ENCODE measurements around the gene OR2AJ1. TPM values are rescaled to one million over a fixed set of nuclear protein-coding genes. Genes with fewer than 3 reads are reported as not detected.

Gene OR2AJ1
- total RNA-seq, 2 experiments from 2014 or later: not detected

DNA sequence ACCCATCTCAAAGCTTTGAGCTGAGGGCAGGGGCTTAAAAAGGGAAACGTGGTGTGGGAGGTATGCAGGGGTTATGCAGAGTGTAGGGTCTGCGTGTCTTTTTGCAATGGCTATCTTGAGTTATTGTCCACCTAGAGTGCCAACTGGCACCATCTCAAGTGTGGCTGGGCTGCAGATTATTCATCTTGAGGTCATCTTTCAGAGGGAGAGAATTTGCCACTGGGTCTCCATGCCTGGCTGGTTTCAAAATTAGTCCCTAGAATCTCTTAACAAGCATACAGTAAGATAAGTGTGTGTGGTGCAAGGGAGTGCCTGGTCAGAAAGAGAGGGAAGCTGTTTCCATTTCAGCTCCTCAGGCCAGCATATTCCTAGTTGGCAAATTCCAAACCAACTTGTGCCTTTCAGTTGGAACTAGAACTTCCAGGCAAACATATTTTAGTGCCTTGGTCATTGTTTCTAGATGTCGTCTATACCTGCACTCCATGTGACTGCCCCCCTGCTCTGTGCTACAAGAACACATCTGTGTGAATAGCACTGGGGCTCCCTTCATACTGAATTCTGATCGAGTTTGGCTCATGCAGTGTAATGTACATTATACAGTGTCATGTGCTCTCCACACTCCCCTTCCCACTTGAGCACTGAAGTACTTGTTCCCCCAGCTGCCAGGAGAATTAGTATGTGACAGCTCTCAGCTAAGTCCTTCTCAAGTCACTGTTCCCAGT, 9.6 kb upstream of the OR2AJ1 start:
- no peak overlapping the region for H3K27ac ChIP-seq (ENCODE audit: low read depth, low read length, poor library complexity, severe bottlenecking)
- no peaks in the 10 kb centered on the region for H3K79me2 ChIP-seq (ENCODE audit: insufficient read depth, low read depth, low read length)
- H3K4me2 ChIP-seq (ENCODE audit: low read length): no peak overlapping the region
- BruUV-seq (replicated peaks): no TSS peak
- H3K4me3 ChIP-seq (ENCODE audit: low read depth, low read length, poor library complexity, severe bottlenecking): no peak overlapping the region
- H3K36me3 ChIP-seq (ENCODE audit: insufficient read depth, low read length): no peaks in the 10 kb centered on the region
- no peaks in the 10 kb centered on the region for H3K9me3 ChIP-seq (ENCODE audit: low read length)
- no peaks in the 10 kb centered on the region for H4K20me1 ChIP-seq (ENCODE audit: insufficient read depth, low read length)
- H2AFZ ChIP-seq (ENCODE audit: low read length): no peak overlapping the region
- TF ChIP-seq, protein P1, sequence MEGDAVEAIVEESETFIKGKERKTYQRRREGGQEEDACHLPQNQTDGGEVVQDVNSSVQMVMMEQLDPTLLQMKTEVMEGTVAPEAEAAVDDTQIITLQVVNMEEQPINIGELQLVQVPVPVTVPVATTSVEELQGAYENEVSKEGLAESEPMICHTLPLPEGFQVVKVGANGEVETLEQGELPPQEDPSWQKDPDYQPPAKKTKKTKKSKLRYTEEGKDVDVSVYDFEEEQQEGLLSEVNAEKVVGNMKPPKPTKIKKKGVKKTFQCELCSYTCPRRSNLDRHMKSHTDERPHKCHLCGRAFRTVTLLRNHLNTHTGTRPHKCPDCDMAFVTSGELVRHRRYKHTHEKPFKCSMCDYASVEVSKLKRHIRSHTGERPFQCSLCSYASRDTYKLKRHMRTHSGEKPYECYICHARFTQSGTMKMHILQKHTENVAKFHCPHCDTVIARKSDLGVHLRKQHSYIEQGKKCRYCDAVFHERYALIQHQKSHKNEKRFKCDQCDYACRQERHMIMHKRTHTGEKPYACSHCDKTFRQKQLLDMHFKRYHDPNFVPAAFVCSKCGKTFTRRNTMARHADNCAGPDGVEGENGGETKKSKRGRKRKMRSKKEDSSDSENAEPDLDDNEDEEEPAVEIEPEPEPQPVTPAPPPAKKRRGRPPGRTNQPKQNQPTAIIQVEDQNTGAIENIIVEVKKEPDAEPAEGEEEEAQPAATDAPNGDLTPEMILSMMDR (conservative IDR thresholded peaks at IDR 0.05; ENCODE audit: low read length): no peak
- no peak for TF ChIP-seq EZH2phosphoT487 (IDR thresholded peaks at IDR 0.05; ENCODE audit: borderline replicate concordance, low read depth, low read length)
- POLR2A ChIA-PET: no interaction called here
- DNase-seq (ENCODE audit: low spot score): no peak
- H3K9me2 ChIP-seq (ENCODE audit: insufficient read depth, low read length): no peaks in the 10 kb centered on the region
- intact Hi-C loops (cut with micrococcal nuclease; ENCODE audit: unreplicated experiment): no loop called here
- H3K4me1 ChIP-seq (ENCODE audit: insufficient read depth, low read length, poor library complexity, severe bottlenecking): no peaks in the 10 kb centered on the region
- CTCF ChIA-PET (ENCODE audit: unreplicated experiment): no interaction called here

DNA sequence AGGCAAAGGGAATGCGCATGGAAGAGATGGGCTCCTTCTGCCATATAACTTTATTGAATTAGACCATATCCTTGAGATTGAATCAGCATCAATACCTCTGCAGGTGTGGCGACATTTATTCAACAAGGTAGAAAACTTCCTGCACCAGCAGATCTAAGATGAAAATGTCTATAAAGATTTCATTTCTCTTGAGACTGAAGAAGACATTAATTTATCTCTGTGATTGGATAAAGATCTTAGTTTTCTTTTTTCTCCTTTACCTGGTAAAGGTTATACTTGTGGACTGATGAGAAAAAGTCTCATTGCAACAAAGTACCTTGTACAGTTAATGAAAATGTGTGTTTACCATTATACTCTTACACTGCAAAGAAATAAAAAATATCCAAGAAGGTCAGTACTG, 4.7 kb upstream of the OR2AJ1 start, which contains the start of gene OR2T8:
Gene OR2T8 (plus strand): TSS at position 301 of the 400 bp plus-strand sequence. CDS start 766 bp downstream, outside the sequence.
- no peak within 1 kb of the TSS for H3K27ac ChIP-seq (ENCODE audit: low read depth, low read length, poor library complexity, severe bottlenecking)
- no peak within 1 kb of the TSS for H3K4me2 ChIP-seq (ENCODE audit: low read length)
- DNase-seq (ENCODE audit: low spot score): no peak
- POLR2A ChIA-PET: no interaction called here
- no TSS peak for BruUV-seq (replicated peaks)
- H3K36me3 ChIP-seq (ENCODE audit: insufficient read depth, low read length): no peaks in the 10 kb centered on the region
- no peak within 1 kb of the TSS for H2AFZ ChIP-seq (ENCODE audit: low read length)
- H3K9me2 ChIP-seq (ENCODE audit: insufficient read depth, low read length): no peaks in the 10 kb centered on the region
- no peaks in the 10 kb centered on the region for H3K79me2 ChIP-seq (ENCODE audit: insufficient read depth, low read depth, low read length)
- CTCF ChIA-PET (ENCODE audit: unreplicated experiment): no interaction called here
- no peaks in the 10 kb centered on the region for H3K4me1 ChIP-seq (ENCODE audit: insufficient read depth, low read length, poor library complexity, severe bottlenecking)
- H4K20me1 ChIP-seq (ENCODE audit: insufficient read depth, low read length): no peaks in the 10 kb centered on the region
- no peak within 1 kb of the TSS for H3K4me3 ChIP-seq (ENCODE audit: low read depth, low read length, poor library complexity, severe bottlenecking)
- TF ChIP-seq EZH2phosphoT487 (IDR thresholded peaks at IDR 0.05; ENCODE audit: borderline replicate concordance, low read depth, low read length): no peak
- TF ChIP-seq, protein P1 (conservative IDR thresholded peaks at IDR 0.05; ENCODE audit: low read length): no peak
- intact Hi-C loops (cut with micrococcal nuclease; ENCODE audit: unreplicated experiment): no loop called here
- no peaks in the 10 kb centered on the region for H3K9me3 ChIP-seq (ENCODE audit: low read length)

DNA sequence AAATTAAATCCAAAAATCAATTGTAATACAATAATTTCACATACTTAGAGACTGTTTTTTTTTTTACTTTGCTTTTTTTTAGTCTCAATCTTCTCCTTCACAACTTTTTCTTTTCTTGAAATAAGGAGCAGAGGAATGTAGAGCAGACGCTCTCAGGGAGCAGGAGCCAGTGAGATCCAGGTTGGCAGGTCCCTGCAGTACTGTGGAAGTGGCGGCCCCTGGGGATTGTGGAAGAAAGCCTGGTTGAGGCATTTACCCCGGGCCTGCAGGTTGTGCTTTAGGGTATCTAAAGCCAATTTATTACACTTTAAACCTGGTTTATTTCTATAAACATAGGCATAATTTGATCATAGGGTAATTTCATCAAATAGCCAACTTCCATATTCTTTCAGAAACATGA, 748 bp upstream of the OR2AJ1 start:
- no peak for DNase-seq (ENCODE audit: low spot score)
- Histone ChIP-seq H3K4me2 (ENCODE audit: low read length) (no peak overlapping the region), H3K79me2 (ENCODE audit: insufficient read depth, low read depth, low read length) (no peaks in the 10 kb centered on the region), H3K36me3 (ENCODE audit: insufficient read depth, low read length) (no peaks in the 10 kb centered on the region), H3K4me3 (ENCODE audit: low read depth, low read length, poor library complexity, severe bottlenecking) (no peak overlapping the region), H3K4me1 (ENCODE audit: insufficient read depth, low read length, poor library complexity, severe bottlenecking) (no peaks in the 10 kb centered on the region), H3K9me2 (ENCODE audit: insufficient read depth, low read length) (no peaks in the 10 kb centered on the region), H3K27ac (ENCODE audit: low read depth, low read length, poor library complexity, severe bottlenecking) (no peak overlapping the region), H4K20me1 (ENCODE audit: insufficient read depth, low read length) (no peaks in the 10 kb centered on the region), H2AFZ (ENCODE audit: low read length) (no peak overlapping the region), H3K9me3 (ENCODE audit: low read length) (no peaks in the 10 kb centered on the region)
- CTCF ChIA-PET (ENCODE audit: unreplicated experiment): no interaction called here
- no TSS peak for BruUV-seq (replicated peaks)
- POLR2A ChIA-PET: no interaction called here
- intact Hi-C loops (cut with micrococcal nuclease; ENCODE audit: unreplicated experiment): no loop called here
- no peak for TF ChIP-seq EZH2phosphoT487 (IDR thresholded peaks at IDR 0.05; ENCODE audit: borderline replicate concordance, low read depth, low read length)
- TF ChIP-seq, protein P1 (conservative IDR thresholded peaks at IDR 0.05; ENCODE audit: low read length): no peak
